ENCODE measurements around the gene FRMD4A.

DNA sequence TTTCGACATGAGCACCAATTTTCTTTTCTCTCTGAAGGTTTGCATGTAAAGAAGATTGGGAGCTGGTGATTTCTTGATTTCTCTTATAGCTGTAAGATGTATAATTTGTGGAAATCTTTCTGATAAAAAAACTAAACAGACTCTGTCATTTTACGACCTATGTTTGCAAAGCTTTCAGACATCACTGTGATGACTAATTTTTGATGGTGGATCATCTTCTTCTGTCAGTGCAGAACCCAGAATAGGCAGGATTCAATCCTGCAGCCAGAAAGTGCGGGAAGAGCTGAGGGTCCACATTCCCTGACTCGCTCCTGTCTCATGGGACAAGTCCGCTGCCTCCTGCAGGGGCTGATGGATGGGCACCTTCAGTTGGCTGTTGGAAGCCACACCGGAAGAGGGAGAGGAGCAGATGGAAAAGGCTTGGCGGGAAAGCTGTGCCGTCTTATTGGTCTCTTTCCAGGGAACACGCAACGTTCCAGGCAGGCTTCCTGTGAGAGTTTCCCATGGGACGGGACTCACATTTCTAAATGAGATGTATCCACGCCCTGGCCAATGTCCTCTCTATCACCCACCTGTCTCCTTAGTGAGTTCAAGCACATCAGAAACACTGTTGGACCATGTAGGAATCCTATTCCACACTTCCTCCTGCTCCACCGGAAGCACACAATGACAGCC, 557.1 kb downstream of the FRMD4A start:
- TF ChIP-seq POLR2AphosphoS5 (IDR thresholded peaks at IDR 0.05; ENCODE audit: low read depth, low read length) (no peak), POLR2A (IDR thresholded peaks at IDR 0.05; ENCODE audit: low read depth, low read length) (no peak), TAF1 (IDR thresholded peaks at IDR 0.05; ENCODE audit: low read depth, low read length) (no peak), SPI1 (IDR thresholded peaks at IDR 0.05; ENCODE audit: low read depth, low read length) (no peak), PAX5 (IDR thresholded peaks at IDR 0.05; ENCODE audit: insufficient read depth, low read length, severe bottlenecking) (no peak), POU2F2 (IDR thresholded peaks at IDR 0.05; ENCODE audit: low read depth, low read length) (no peak)
